HG03439 (cell line): Measurements from ENCODE around the gene FGD5.
A peak's percentile ranks its signal among the peaks of the same experiment; 100 is the strongest.

Experiments
- ATAC-seq: cut with Tn5 transposase; IDR thresholded peaks from one replicate; pipeline ENCODE4 v1.9.1; 2021; ENCODE audit warnings: mild to moderate bottlenecking, moderate library complexity; ENCODE audit not compliant: unreplicated experiment

The FGD5 gene

DNA sequence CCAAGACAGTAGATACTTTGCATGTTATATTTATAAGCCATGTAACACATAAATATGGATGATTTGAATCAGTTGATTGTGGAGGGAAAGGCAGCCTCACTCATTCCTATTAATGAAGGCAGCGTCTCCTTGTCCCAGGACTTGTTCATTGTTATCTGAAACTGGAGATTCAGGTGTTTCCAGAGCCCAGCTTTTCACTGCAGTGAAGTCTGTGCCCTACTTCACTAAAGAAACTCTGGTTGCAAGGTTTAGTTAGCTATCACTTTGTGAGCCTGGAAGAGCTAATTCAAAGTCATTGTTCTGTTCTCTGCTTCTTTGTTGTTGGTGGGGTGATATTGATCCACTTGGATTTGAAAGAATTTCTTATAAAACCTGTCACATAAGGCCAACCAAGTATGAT is 138.4 kb downstream of the FGD5 start:
- ATAC-seq = no peak

DNA sequence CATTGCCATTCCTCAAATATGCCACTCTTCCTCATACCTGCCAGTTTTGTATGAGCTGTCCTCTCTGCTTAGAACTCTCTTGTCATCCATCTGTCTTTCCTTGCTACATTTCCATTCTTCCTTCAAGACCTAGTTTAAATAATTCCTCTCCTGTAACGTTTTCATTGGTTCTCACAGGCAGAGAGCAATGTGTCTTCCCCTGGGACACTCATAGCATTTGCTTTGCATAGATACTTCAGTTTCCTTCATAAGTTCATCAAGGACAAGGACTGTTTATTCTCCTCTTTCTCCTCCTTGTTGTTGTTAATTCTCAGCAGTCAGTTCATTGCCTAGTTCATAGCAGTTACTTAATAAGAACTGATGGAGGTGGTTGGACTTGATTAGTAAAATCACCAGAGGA is 139.2 kb downstream of the FGD5 start:
- no peak for ATAC-seq

DNA sequence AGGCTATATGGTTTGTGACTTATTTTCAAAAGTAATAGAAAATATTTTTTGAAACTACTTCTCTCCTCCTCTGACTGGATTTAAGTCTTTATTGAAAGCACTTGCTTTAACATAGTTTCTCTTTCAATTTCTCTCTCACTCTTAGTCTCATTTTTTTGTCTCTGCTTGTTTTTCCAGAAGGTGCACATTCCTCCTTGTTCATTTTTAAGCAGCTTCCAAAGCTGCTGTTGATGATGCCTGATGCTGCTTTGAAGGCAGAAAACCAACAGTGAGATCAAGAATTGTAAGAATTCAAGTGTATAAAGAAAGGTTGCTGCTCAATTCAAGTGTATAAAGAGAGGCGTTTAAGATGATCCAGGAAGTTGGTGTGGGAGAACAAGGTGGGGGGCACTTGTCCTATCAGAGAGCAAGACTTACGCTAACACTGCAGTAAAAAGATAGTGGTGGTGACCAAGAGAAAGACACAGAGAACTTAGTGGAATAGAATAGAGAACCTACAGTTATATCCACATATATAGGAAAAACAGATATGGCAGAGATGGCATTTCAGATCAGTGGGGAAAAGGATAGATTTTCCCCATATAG is 140.7 kb downstream of the FGD5 start:
- ATAC-seq = peak; percentile 41

DNA sequence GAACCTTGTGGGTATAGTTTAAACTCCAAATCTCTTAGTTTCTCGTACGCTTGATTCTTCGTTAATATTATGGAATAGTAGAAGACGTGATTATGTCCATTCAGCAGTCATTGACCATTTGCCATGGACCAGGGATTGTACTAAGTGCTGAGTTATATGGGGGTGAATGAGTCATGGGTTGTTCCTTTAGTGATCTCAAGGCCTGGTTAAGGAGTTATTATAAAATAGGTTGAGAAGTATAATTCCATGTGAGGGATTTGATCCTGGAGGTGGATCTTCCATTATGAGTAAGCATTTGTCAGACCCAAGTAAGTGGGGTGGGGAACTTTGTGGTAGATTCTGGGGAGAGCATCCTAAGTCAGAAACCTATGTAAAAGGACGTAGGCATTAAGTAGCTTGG is 144.0 kb downstream of the FGD5 start:
- no peak for ATAC-seq

DNA sequence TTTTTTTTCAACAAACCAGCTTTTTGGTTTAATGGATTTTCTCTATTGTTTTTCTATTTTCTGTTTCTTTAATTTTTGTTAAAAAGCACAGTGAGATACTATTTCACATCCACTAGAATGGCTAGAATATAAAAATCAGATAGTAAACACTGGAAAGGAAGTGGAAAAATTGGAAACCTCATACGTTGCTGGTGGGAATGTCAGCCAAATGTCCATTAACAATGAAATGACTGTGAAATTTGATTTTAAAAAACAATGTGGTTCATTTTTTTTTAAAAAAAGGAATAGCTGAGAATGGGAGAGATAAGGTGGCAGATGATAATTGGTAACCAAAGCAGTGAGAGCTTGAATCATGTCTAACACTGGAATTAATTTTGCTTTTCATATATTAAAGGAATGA is 148.5 kb downstream of the FGD5 start:
- no peak for ATAC-seq

DNA sequence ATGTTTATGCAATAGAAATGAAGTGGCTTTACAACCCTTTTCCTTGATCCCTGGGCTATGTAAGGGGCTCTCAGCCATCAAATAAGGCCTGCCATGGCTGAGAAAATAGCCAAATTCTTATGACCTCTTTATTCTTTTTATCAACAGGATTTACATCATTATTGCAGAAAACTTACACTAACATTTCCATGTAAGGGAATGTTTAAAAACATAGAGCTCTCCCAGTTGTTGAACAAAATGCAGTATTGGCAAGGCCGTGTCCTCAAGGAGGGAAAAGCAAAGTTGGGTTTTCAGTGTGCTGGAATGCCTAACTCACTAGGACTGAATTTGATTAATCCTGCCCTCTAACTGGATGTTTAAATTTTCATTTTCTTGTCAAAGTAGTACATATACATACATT is 150.9 kb downstream of the FGD5 start:
- ATAC-seq = no peak

DNA sequence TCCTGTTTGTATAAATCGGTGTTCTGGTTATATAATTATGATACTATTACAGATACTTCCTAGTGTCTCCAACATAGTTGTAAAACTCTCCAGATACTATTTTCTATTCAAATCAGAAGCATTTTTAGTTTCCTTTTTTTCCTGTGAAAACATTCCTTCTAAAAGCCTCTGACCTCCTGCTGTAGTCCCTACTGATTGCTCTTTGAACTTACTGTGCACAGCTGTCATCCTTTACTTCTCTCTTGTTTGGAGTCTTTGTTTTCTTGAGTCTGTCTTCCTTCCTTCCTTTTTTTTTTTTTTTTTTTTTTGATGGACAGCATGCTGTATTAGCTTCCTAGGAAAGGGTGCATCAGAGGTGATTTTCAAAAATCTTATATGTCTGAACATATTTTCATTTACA is 157.6 kb downstream of the FGD5 start:
- no peak for ATAC-seq

DNA sequence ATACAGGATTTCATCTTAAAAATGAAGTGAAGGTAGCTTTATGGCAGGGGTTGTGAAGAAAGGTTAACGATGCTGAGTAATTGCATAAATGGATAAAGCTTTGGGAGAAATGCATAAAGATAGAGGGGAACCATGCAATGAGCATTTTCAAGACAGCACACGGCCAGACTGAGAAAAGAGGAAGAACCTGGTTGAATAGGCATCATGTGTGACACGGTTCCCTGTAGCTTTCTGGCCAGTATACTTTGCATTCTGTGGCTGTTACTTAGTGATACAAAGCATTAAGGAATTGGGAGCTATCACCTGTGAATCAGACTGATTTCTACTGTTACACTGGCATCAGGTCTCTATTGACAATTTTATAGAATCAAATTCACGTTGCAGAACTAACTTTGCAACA is 161.9 kb downstream of the FGD5 start:
- no peak for ATAC-seq
